ENCODE measurements around the gene MRM2.
A peak's percentile ranks its signal among the peaks of the same experiment; 100 is the strongest.

MRM2 gene

DNA sequence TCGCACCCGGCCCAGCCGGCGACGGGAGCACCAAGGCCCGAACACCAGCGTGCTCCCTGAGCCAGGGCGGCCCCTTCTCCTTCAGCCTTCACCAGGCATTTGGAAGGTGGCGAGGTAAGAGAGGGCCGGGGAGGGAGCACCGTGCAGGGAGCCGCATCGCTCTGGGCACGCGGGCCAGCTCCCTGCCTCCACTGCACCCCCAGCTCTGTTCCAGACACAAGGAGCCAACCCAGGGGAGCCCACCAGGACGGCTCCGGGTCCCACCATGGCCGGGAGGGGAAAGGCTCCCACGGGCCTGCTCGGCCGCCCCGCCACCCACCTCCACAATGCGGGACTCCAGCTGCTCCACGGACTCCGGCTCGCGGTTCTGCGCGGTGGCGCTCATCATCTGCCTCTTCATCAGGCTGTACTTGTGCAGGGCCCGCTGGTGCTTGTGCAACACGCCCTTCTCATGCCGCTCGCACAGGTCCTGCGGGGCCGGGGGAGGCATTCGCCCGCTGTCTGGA is 15.1 kb upstream of the MRM2 start:
- Mint-ChIP-seq H3K4me1 (peaks cover 25% of the 10 kb centered on the region), H3K36me3 (ENCODE audit: low read depth) (peaks cover 8% of the 10 kb centered on the region), H3K9me3 (no peaks in the 10 kb centered on the region), H3K27me3 (no peaks in the 10 kb centered on the region), H3K4me3 (no peak overlapping the region), H3K27ac (no peak overlapping the region)
- DNase-seq (no peak), ATAC-seq (no peak)

GRCh38 chr7:2256306-2257045 is 14.5 kb upstream of the MRM2 start:
- Mint-ChIP-seq H3K27me3 (no peaks in the 10 kb centered on the region), H3K27ac (no peak overlapping the region), H3K9me3 (no peaks in the 10 kb centered on the region), H3K4me1 (peaks cover 20% of the 10 kb centered on the region), H3K4me3 (no peak overlapping the region), H3K36me3 (ENCODE audit: low read depth) (peaks cover 7% of the 10 kb centered on the region)
- ATAC-seq: no peak
- DNase-seq: no peak

- Mint-ChIP-seq H3K9me3 (no peaks in the 10 kb centered on the region), H3K4me1 (peaks cover 19% of the 10 kb centered on the region), H3K4me3 (no peak overlapping the region), H3K27ac (peak overlapping the region; percentile 71), H3K27me3 (no peaks in the 10 kb centered on the region), H3K36me3 (ENCODE audit: low read depth) (peaks cover 13% of the 10 kb centered on the region)
- ATAC-seq (no peak), DNase-seq (no peak)
These were observed 13.4 kb upstream of the MRM2 start for GRCh38 chr7:2255145-2256139.

- H3K9me3 Mint-ChIP-seq: no peaks in the 10 kb centered on the region
These were observed 12.6 kb upstream of the MRM2 start for GRCh38 chr7:2254429-2255144.

DNA sequence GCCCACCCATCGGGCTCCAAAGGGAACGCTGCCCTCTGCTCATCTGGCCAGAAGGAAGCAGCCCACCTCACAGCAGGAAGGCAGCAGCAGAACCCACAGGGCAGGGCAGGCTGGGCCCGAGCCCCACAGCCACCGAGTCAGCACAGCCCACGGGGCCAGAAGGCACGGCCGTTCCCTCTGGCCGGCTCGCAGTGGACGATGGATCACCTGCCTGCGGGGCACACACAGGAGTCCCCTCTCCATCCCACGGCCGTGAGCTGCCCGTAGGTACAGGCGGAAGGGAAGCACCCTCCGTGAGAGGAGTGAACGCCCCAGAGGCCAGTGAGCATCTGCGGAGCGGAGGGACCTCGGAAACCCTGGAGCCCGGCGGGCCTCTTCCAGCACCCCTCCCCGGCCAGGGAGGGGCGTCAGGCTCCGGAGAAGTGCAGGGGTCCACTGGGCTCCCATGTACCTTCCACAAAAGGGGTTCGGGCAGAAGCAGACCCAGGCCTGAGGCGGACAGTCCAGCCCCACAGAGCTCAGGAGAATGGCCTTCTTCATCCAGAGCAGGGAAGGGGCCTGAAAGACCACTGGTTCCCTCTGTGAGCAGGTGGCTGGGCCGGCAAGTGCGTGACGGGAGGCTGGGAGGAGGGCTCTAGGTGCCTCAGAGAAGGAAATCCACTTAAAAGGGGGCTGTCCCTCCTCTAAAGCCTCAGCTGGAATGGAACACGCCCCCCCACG is 11.7 kb upstream of the MRM2 start:
- no peak overlapping the region for H3K4me3 Mint-ChIP-seq
- ATAC-seq: no peak
- no peaks in the 10 kb centered on the region for H3K27me3 Mint-ChIP-seq
- H3K4me1 Mint-ChIP-seq: peaks cover 25% of the 10 kb centered on the region
- no peaks in the 10 kb centered on the region for H3K9me3 Mint-ChIP-seq
- DNase-seq: no peak
- peaks cover 18% of the 10 kb centered on the region for H3K36me3 Mint-ChIP-seq (ENCODE audit: low read depth)
- no peak overlapping the region for H3K27ac Mint-ChIP-seq

More at GRCh38 chr7:2254429-2255144, 12.6 kb upstream of the MRM2 start:
- H3K4me1 Mint-ChIP-seq: peaks cover 16% of the 10 kb centered on the region
- peaks cover 14% of the 10 kb centered on the region for H3K36me3 Mint-ChIP-seq (ENCODE audit: low read depth)
- ATAC-seq (no peak), DNase-seq (no peak)
- no peak overlapping the region for H3K4me3 Mint-ChIP-seq
- H3K27ac Mint-ChIP-seq: no peak overlapping the region
- no peaks in the 10 kb centered on the region for H3K27me3 Mint-ChIP-seq

DNA sequence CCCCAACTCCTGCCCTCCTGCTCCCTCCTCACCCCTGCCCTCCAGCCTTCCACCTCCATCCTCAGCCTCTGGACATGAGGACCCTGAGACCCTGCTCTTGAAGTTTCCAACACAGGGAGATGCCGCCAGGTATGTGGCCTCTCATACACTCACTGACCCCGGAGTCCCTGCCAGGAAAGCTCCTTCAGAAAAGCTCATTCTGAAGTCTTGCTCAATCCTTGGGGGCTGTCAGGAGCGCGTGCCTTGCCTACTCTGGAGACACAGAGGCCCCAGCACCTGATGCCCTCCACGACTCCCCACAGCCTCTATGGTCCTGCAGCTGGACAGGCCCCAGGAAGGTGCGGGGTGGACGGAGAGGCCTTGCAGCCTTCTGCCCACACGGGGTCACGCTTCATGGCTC is 11.0 kb upstream of the MRM2 start:
- H3K4me1 Mint-ChIP-seq: peaks cover 32% of the 10 kb centered on the region
- no peaks in the 10 kb centered on the region for H3K9me3 Mint-ChIP-seq
- ATAC-seq (no peak), DNase-seq (no peak)
- no peak overlapping the region for H3K27ac Mint-ChIP-seq
- no peak overlapping the region for H3K4me3 Mint-ChIP-seq
- H3K36me3 Mint-ChIP-seq (ENCODE audit: low read depth): peaks cover 20% of the 10 kb centered on the region
- H3K27me3 Mint-ChIP-seq: no peaks in the 10 kb centered on the region

- Mint-ChIP-seq H3K4me1 (peaks cover 34% of the 10 kb centered on the region), H3K27me3 (no peaks in the 10 kb centered on the region), H3K9me3 (no peaks in the 10 kb centered on the region), H3K36me3 (ENCODE audit: low read depth) (peaks cover 20% of the 10 kb centered on the region), H3K4me3 (no peak overlapping the region), H3K27ac (no peak overlapping the region)
- peak; percentile 18 for ATAC-seq
- DNase-seq: peak; percentile 25
These were observed 10.1 kb upstream of the MRM2 start for GRCh38 chr7:2251841-2252771.

DNA sequence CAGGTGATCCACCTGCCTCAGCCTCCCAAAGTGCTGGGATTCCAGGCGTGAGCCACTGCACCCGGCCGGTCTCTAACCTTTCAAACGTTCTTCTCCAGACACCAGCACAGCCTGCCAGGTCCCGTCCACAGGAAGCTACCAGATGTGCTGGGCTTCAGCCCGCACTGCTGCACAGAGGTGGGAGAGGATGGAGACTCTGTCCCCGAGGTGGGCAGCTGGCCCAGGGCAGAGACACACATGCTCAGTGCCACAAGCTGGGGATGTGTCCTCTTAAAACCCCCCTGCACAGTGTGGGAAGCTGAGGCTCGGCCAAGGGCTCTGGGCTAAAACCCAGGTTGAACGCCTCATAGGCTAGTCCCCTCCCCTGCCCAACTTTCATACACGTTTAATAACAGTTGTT is 9.4 kb upstream of the MRM2 start:
- Mint-ChIP-seq H3K36me3 (ENCODE audit: low read depth) (peaks cover 20% of the 10 kb centered on the region), H3K4me3 (no peak overlapping the region), H3K27ac (no peak overlapping the region), H3K9me3 (no peaks in the 10 kb centered on the region), H3K4me1 (peaks cover 34% of the 10 kb centered on the region), H3K27me3 (no peaks in the 10 kb centered on the region)
- DNase-seq (no peak), ATAC-seq (no peak)

DNA sequence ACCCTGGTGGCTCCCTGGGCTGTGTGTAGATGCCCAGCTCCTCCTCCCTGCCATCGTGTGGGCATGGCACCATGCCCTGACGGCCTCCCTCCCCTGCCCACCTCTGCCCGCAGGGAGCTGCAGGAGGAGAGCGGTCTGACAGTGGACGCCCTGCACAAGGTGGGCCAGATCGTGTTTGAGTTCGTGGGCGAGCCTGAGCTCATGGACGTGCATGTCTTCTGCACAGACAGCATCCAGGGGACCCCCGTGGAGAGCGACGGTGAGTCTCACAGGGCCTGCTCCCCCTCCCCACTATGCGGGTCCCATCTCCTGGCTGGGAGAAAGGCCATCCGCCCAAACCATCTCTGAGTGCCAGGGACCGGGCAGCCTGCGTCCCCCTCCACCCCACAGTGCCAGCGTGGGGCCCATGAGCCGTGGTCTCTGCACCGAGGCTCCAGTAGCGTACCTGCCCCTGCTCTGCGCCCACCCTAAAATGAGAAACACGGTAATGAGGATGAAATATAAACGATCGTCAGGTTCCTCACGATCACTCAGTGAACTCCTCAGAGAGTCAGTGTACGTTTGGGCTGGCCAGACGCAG is 7.8 kb upstream of the MRM2 start:
- Mint-ChIP-seq H3K27ac (no peak overlapping the region), H3K4me1 (peaks cover 33% of the 10 kb centered on the region), H3K36me3 (ENCODE audit: low read depth) (peaks cover 17% of the 10 kb centered on the region)

DNA sequence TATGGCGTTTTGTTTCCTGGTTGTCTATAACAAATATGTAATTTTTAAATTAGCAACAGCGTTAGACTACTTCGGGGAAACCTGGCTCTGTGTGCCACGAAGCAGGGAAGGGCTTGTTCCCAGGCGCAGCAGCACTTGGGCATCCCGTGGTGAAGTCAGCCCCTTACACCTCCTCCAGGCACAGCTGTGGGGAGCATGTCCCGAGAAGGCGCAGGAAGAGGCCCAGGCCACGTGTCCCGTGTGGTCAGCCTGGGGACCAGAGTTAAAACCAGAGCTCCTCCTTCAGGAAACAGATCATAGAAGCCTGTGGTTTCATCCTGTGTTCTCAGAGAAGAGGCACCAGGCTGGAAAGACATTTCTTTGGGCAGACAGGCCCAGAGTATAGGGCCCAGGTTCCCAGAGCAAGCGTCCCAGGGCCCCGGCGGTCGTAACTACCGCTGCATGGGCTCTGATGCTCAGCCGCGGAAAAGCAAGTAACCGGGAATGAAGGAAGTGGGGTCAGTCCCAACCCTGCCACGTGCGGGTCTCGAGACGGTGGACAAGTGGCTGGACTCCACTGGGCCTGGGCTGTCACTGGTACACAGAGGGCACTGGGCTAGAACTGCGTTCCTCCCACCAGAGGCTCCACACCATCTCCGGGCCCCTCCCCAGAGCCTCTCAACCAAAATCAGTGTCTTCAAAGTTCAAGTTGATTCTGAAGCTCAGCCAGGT is 7.1 kb upstream of the MRM2 start:
- peaks cover 33% of the 10 kb centered on the region for H3K4me1 Mint-ChIP-seq
- H3K27me3 Mint-ChIP-seq: no peaks in the 10 kb centered on the region
- H3K27ac Mint-ChIP-seq: peak overlapping the region; percentile 77
- DNase-seq: peak; percentile 42
- ATAC-seq: peak; percentile 55
- no peaks in the 10 kb centered on the region for H3K9me3 Mint-ChIP-seq
- H3K4me3 Mint-ChIP-seq: peak overlapping the region; percentile 48
- H3K36me3 Mint-ChIP-seq (ENCODE audit: low read depth): peaks cover 17% of the 10 kb centered on the region

More for the DNA sequence above, 7.8 kb upstream of the MRM2 start:
- Mint-ChIP-seq H3K27me3 (no peaks in the 10 kb centered on the region), H3K4me3 (no peak overlapping the region), H3K9me3 (no peaks in the 10 kb centered on the region)
- no peak for DNase-seq
- ATAC-seq: no peak

DNA sequence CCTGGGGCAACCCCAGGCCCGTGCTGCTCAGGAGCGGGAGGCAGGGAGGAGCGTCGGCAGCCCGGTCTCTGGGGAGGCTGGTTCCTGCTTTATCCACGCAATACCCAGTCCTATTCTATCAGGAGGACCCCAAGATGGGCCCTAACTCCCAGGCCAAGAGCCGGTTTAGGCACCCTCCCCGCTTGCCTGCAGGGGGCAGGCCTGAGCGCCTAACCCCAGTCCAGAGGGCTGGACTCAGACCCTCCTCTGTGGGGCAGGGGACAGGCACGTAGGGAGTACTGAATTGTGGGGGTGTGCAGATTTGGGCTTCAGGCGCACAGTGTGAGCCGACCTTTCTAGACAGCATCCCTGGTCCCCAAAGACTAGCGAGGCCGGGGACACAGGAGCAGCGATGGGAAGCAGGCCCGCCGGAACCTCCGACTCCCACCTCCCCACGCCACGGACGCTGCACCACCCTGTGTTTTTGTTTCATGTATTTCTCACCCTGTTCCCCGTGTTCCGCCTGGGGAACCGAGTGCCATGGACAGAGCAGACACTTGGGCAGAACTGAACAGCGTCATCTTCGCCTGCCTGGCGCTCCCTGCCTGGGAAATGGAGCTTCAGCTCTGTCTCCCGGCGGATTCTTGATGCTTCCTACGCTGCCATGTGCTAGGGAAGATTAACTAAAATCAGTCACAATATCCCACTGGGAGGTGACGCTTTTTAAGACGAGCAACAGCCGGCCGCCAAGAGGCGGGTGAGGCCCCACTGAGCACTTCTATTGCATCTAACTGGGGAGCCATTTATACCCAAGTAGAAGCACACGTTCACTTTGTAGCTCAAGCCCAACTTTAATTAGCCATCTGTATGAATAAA is 5.4 kb upstream of the MRM2 start:
- Mint-ChIP-seq H3K27me3 (no peaks in the 10 kb centered on the region), H3K27ac (no peak overlapping the region), H3K9me3 (no peaks in the 10 kb centered on the region), H3K36me3 (ENCODE audit: low read depth) (peaks cover 17% of the 10 kb centered on the region), H3K4me3 (no peak overlapping the region), H3K4me1 (peaks cover 39% of the 10 kb centered on the region)
- peak; percentile 55 for DNase-seq
- no peak for ATAC-seq
